GM21737 (cell line): ENCODE results near the gene IL2RA.
"Not testable (repeated sequence)": the region's sequence is repeated elsewhere in the genome, so short reads cannot be mapped to it uniquely, and the experiment has no call there.

Experiments
- ATAC-seq: cut with Tn5 transposase; IDR thresholded peaks from one replicate; pipeline ENCODE4 v1.9.1; 2021; ENCODE audit warnings: mild to moderate bottlenecking, moderate library complexity; ENCODE audit not compliant: unreplicated experiment

IL2RA gene

GRCh38 chr10:6018422-6018821 is 43.7 kb downstream of the IL2RA start:
- no peak for ATAC-seq

GRCh38 chr10:6017781-6018354 is 44.3 kb downstream of the IL2RA start:
- ATAC-seq, result no peak

- no peak for ATAC-seq
Measured at GRCh38 chr10:6014241-6014761, 47.9 kb downstream of the IL2RA start.

GRCh38 chr10:6013413-6014192 is 48.6 kb downstream of the IL2RA start:
- no peak for ATAC-seq

GRCh38 chr10:6012121-6012905 is 49.9 kb downstream of the IL2RA start:
- no peak for ATAC-seq

GRCh38 chr10:6011558-6011957 is 50.6 kb downstream of the IL2RA start:
- ATAC-seq, result no peak

- ATAC-seq, result no peak
Measured at GRCh38 chr10:6010569-6010968, 51.6 kb downstream of the IL2RA start.

- no peak for ATAC-seq
Measured at GRCh38 chr10:6009961-6010360, 52.2 kb downstream of the IL2RA start.

- no peak for ATAC-seq
Measured at GRCh38 chr10:6009150-6009549, 53.0 kb downstream of the IL2RA start.

GRCh38 chr10:6008497-6009142 is 53.5 kb downstream of the IL2RA start:
- ATAC-seq, result no peak

- no peak for ATAC-seq
Measured at GRCh38 chr10:6006991-6007390, 55.2 kb downstream of the IL2RA start.

- no peak for ATAC-seq
Measured at GRCh38 chr10:6006546-6006945, 55.6 kb downstream of the IL2RA start.

- no peak for ATAC-seq
Measured at GRCh38 chr10:6005856-6006395, 56.2 kb downstream of the IL2RA start.

GRCh38 chr10:6005161-6005804 is 56.9 kb downstream of the IL2RA start:
- not testable (repeated sequence) for ATAC-seq

GRCh38 chr10:6002809-6003510 is 59.2 kb downstream of the IL2RA start:
- no peak for ATAC-seq

GRCh38 chr10:5999440-6000165 is 62.6 kb downstream of the IL2RA start:
- ATAC-seq, result no peak

- no peak for ATAC-seq
Measured at GRCh38 chr10:5996696-5997095, 65.5 kb downstream of the IL2RA start.

GRCh38 chr10:5992398-5992797 is 69.8 kb downstream of the IL2RA start:
- no peak for ATAC-seq

GRCh38 chr10:5991708-5992107 is 70.5 kb downstream of the IL2RA start:
- no peak for ATAC-seq
